SK-N-SH (cell line): ENCODE measurements around the gene SPTLC2. TPM values are rescaled to one million over a fixed set of nuclear protein-coding genes. Genes with fewer than 3 reads are reported as not detected.

Experiments
- CTCF ChIA-PET: fragments of 300-600, 350-600 bp; formaldehyde crosslinking; extraction: SDS; loops from one replicate; lab custom pipeline; 2021; lab: Yijun Ruan, JAX
- POLR2A ChIA-PET: fragments of 350-600 bp; sonication (Branson Sonifier 250); formaldehyde crosslinking; extraction: SDS; loops from one replicate; lab custom pipeline; 2020; ENCODE audit warnings: antibody characterized with exemption, inconsistent platforms; lab: Yijun Ruan, JAX
- DNase-seq: peaks from one replicate; pipeline ENCODE4 v3.0.0; 2012
- H2AFZ ChIP-seq: fragments of 200-600 bp; sonication (generic); 2 replicates; pipeline ENCODE4 v1.8.1; 2016; ENCODE audit warnings: antibody characterized with exemption, mild to moderate bottlenecking, low read depth
- H3F3A ChIP-seq: fragments of 200-600 bp; sonication (generic); replicated peaks from 2 replicates; pipeline ENCODE3; 2016; ENCODE audit warnings: antibody characterized with exemption, mild to moderate bottlenecking; ENCODE audit not compliant: insufficient read depth
- H3K27ac ChIP-seq, 2 experiments: fragments of 200-500 bp in 1 of 2; fragments of 200-600 bp in 1 of 2; sonication (Bioruptor generic) in 1 of 2; sonication (generic), shearing (Covaris generic) in 1 of 2; 2 replicates each; pipeline versions ENCODE4 v1.5.1 to v1.6.1; 2014 to 2016; ENCODE audit warnings: low read depth in 2 of 2, inconsistent platforms in 1 of 2, low read length in 1 of 2, mild to moderate bottlenecking in 1 of 2, mixed read lengths in 1 of 2
- H3K27me3 ChIP-seq: fragments of 200-600 bp; sonication (generic), shearing (Covaris generic); 2 replicates; pipeline ENCODE4 v1.6.1; 2016; ENCODE audit warnings: mixed run types; ENCODE audit not compliant: insufficient read depth
- H3K36me3 ChIP-seq, 2 experiments: fragments of 200-500 bp in 1 of 2; fragments of 200-600 bp in 1 of 2; sonication (Bioruptor generic) in 1 of 2; sonication (generic) in 1 of 2; replicated peaks in 1 of 2; 2 replicates each; pipeline versions ENCODE3 to v1.5.1; 2014 to 2016; ENCODE audit warnings: low read length in 1 of 2, mild to moderate bottlenecking in 1 of 2; ENCODE audit not compliant: insufficient read depth in 2 of 2, control insufficient read depth in 1 of 2
- H3K4me1 ChIP-seq, 2 experiments: fragments of 200-500 bp in 1 of 2; fragments of 200-600 bp in 1 of 2; sonication (Bioruptor generic) in 1 of 2; sonication (generic), shearing (Covaris generic) in 1 of 2; 2 replicates each; pipeline versions ENCODE4 v1.5.1 to v1.6.1; 2014 to 2016; ENCODE audit warnings: low read depth in 1 of 2, low read length in 1 of 2, mixed run types in 1 of 2; ENCODE audit not compliant: insufficient read depth in 2 of 2, control insufficient read depth in 1 of 2
- H3K4me2 ChIP-seq: fragments of 200-600 bp; sonication (generic), shearing (Covaris generic); 2 replicates; pipeline ENCODE4 v1.6.1; 2017; ENCODE audit warnings: mixed run types
- H3K4me3 ChIP-seq, 2 experiments: fragments of 200-500 bp in 1 of 2; fragments of 200-600 bp in 1 of 2; sonication (Bioruptor generic) in 1 of 2; sonication (generic), shearing (Covaris generic) in 1 of 2; 2 replicates each; pipeline versions ENCODE4 v1.5.1 to v1.8.1; 2014 to 2016; ENCODE audit warnings: low read depth in 2 of 2, inconsistent platforms in 1 of 2, low read length in 1 of 2, mild to moderate bottlenecking in 1 of 2, mixed read lengths in 1 of 2, moderate library complexity in 1 of 2
- H3K79me2 ChIP-seq: fragments of 200-600 bp; sonication (generic); 2 replicates; pipeline ENCODE4 v1.8.1; 2017; ENCODE audit warnings: mild to moderate bottlenecking; ENCODE audit not compliant: insufficient read depth
- H3K9ac ChIP-seq: fragments of 200-600 bp; sonication (generic); 2 replicates; pipeline ENCODE4 v1.6.1; 2017; ENCODE audit warnings: mixed run types
- H3K9me2 ChIP-seq: fragments of 200-600 bp; sonication (generic); 2 replicates; pipeline ENCODE4 v1.6.1; 2017; ENCODE audit warnings: mixed run types
- H3K9me3 ChIP-seq: fragments of 200-600 bp; sonication (generic); 2 replicates; pipeline ENCODE4 v1.6.1; 2017; ENCODE audit warnings: mixed run types, mild to moderate bottlenecking, moderate library complexity
- H4K20me1 ChIP-seq: fragments of 200-600 bp; sonication (generic); 2 replicates; pipeline ENCODE4 v1.6.1; 2017; ENCODE audit warnings: mild to moderate bottlenecking, mixed run types; ENCODE audit not compliant: insufficient read depth
- CHD2 ChIP-seq: fragments of 150-350 bp; IDR thresholded peaks from 2 replicates; pipeline ENCODE4 v1.6.1; 2018; ENCODE audit warnings: low read length; ENCODE audit not compliant: partially characterized antibody
- EZH2phosphoT487 ChIP-seq: fragments of 200-600 bp; sonication (generic); IDR thresholded peaks from 2 replicates; pipeline ENCODE4 v1.6.1; 2017; ENCODE audit warnings: low read depth, mixed run types, mild to moderate bottlenecking, antibody characterized with exemption, moderate library complexity, borderline replicate concordance
- GABPA ChIP-seq: IDR thresholded peaks from 2 replicates; pipeline ENCODE4 v1.4.0; 2012; ENCODE audit warnings: low read depth, mild to moderate bottlenecking
- GATA2 ChIP-seq: sonication (generic); formaldehyde crosslinking; IDR thresholded peaks from 2 replicates; pipeline ENCODE4 v1.5.0; 2020; ENCODE audit warnings: mild to moderate bottlenecking, missing genetic modification reagents
- JUND ChIP-seq: IDR thresholded peaks from 2 replicates; pipeline ENCODE4 v1.4.0; 2012
- MXI1 ChIP-seq: IDR thresholded peaks from 2 replicates; pipeline ENCODE4 v1.6.1; 2012; ENCODE audit warnings: mild to moderate bottlenecking, low read depth, low read length, improper control_type of control experiment
- NRF1 ChIP-seq: IDR thresholded peaks from 2 replicates; pipeline ENCODE4 v1.6.1; 2012; ENCODE audit warnings: low read depth, mild to moderate bottlenecking, low read length
- RCOR1 ChIP-seq: fragments of 150-350 bp; IDR thresholded peaks from 2 replicates; pipeline ENCODE4 v1.6.1; 2017; ENCODE audit warnings: antibody characterized with exemption, low read length
- RXRA ChIP-seq: IDR thresholded peaks from 2 replicates; pipeline ENCODE4 v1.4.0; 2012; ENCODE audit warnings: low read depth, mild to moderate bottlenecking, borderline replicate concordance
- TAF1 ChIP-seq: IDR thresholded peaks from 2 replicates; pipeline ENCODE4 v1.6.1; 2012; ENCODE audit warnings: low read depth, mild to moderate bottlenecking, low read length, moderate library complexity, borderline replicate concordance
- TCF12 ChIP-seq: IDR thresholded peaks from 2 replicates; pipeline ENCODE4 v1.4.0; 2012
- WGBS: methylation state at CpG from one replicate; pipeline ENCODE4 v1.1.6; 2017; ENCODE audit warnings: low lambda C conversion rate; 5-methylcytosine and 5-hydroxymethylcytosine counted together
- polyA plus RNA-seq, 3 experiments: library from polyadenylated mRNA; depleted of rRNA; stranded (reverse); fragments of >200 nt; gene quantifications; 2 replicates each; pipeline ENCODE4 v1.2.3, GENCODE V29; 2012
- TF ChIP-seq, protein P1 (sequence below): IDR thresholded peaks from 2 replicates; pipeline ENCODE4 v1.4.0; 2012; ENCODE audit warnings: low read depth, borderline replicate concordance
- TF ChIP-seq, protein P2 (sequence below): IDR thresholded peaks from 2 replicates; pipeline ENCODE4; 2012
- TF ChIP-seq, protein P3 (sequence below): IDR thresholded peaks from 2 replicates; pipeline ENCODE4 v1.6.1; 2012; ENCODE audit warnings: mild to moderate bottlenecking, low read depth, low read length, moderate library complexity
- TF ChIP-seq, protein P4 (sequence below): fragments of 150-350 bp; IDR thresholded peaks from 2 replicates; pipeline ENCODE4 v1.6.1; 2017; ENCODE audit warnings: antibody characterized with exemption, low read length, low read depth, borderline replicate concordance
- TF ChIP-seq, protein P5 (sequence below): IDR thresholded peaks from 2 replicates; pipeline ENCODE4 v1.4.0; 2012; ENCODE audit warnings: low read depth, borderline replicate concordance
- TF ChIP-seq, protein P6 (sequence below): IDR thresholded peaks from 2 replicates; pipeline ENCODE4 v1.4.0; 2012; ENCODE audit warnings: low read depth

Gene SPTLC2
- polyA plus RNA-seq, 1 of the 3 experiments (the other 2 are of a cell fraction), result 10.2 TPM

DNA sequence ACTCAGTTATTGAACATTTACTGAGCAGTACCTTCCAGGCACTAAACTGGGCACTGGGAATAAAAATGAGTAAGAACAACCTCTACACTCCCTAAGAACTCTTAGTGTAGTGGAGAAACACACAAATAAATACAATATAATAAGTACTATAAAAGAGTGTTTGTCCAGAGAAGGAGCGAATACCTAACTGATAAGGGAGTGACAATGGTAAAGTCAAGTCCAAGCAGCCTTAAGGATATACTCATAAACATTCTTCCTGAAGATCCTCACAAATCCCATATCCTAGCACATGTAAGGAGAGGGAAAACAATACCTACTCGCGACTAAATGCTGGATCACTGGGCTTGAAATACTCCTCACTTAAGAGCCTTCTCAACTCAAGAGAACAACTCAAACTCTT is 32.8 kb downstream of the SPTLC2 start:
- H3K27me3 ChIP-seq, result no peaks in the 10 kb centered on the region
- TF ChIP-seq NRF1 (no peak), TAF1 (no peak)
- TF ChIP-seq, protein P1, sequence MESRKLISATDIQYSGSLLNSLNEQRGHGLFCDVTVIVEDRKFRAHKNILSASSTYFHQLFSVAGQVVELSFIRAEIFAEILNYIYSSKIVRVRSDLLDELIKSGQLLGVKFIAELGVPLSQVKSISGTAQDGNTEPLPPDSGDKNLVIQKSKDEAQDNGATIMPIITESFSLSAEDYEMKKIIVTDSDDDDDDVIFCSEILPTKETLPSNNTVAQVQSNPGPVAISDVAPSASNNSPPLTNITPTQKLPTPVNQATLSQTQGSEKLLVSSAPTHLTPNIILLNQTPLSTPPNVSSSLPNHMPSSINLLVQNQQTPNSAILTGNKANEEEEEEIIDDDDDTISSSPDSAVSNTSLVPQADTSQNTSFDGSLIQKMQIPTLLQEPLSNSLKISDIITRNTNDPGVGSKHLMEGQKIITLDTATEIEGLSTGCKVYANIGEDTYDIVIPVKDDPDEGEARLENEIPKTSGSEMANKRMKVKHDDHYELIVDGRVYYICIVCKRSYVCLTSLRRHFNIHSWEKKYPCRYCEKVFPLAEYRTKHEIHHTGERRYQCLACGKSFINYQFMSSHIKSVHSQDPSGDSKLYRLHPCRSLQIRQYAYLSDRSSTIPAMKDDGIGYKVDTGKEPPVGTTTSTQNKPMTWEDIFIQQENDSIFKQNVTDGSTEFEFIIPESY, result no peak
- TF ChIP-seq, all 33 proteins: peak for 0
- H3K9me3 ChIP-seq, result no peaks in the 10 kb centered on the region
- 98% methylated on average over 3 of the region's 3 CpGs for WGBS
- H4K20me1 ChIP-seq, result peaks cover 52% of the 10 kb centered on the region; the same call in 1 of the 2 replicates
- H3K4me3 ChIP-seq, result no peak overlapping the region
- no peak overlapping the region for H3K27ac ChIP-seq
- peaks cover 27% of the 10 kb centered on the region for H3F3A ChIP-seq
- H2AFZ ChIP-seq, result no peak overlapping the region
- peaks cover 97% of the 10 kb centered on the region for H3K79me2 ChIP-seq
- peaks cover 5 to 45% of the 10 kb centered on the region in 2 experiments; a peak in 3 of 4 replicates for H3K4me1 ChIP-seq
- H3K36me3 ChIP-seq, result peaks cover 0 to 14% of the 10 kb centered on the region in 2 experiments
- POLR2A ChIA-PET, result no interaction called here
- CTCF ChIA-PET, result interaction anchor here (1.4 kb wide), 1 partner anchor 21 kb away, joined by 5 read pairs; no protein-coding TSS in a partner anchor
- H3K4me2 ChIP-seq, result no peak overlapping the region
- no peaks in the 10 kb centered on the region for H3K9me2 ChIP-seq
- no peak overlapping the region for H3K9ac ChIP-seq
- DNase-seq, result no peak

DNA sequence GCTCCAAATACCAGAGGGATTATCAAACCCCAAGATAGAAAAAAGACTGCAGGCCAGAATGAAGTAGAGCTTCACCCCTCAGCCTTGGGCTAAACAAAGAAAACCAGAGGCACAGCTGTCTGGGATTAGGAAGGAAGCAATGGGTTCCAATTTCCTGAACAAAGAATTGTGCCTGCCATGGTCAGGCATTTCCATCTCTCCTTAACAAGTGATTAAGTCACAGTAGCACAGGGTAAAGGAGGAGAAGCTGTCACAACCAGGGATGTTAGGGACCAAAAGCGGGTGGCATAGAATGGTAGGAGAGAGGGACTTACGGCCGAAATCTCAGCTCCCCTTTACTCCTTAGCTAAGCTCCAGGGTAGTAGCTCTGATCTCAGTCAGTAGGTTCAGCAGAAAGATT is 33.9 kb downstream of the SPTLC2 start:
- Histone ChIP-seq H3K4me2 (no peak overlapping the region), H3K4me1 (peaks cover 5 to 45% of the 10 kb centered on the region in 2 experiments; a peak in 3 of 4 replicates), H3K9me3 (no peaks in the 10 kb centered on the region), H3F3A (peaks cover 30% of the 10 kb centered on the region), H3K79me2 (peaks cover 97% of the 10 kb centered on the region), H4K20me1 (peaks cover 43% of the 10 kb centered on the region; the same call in 1 of the 2 replicates), H2AFZ (no peak overlapping the region), H3K27ac (peak overlapping the region in 1 of 2 experiments; percentile 84; a peak in 1 of 4 replicates), H3K27me3 (no peaks in the 10 kb centered on the region), H3K9me2 (no peaks in the 10 kb centered on the region), H3K4me3 (no peak overlapping the region), H3K36me3 (peaks cover 0 to 18% of the 10 kb centered on the region in 2 experiments), H3K9ac (no peak overlapping the region)
- WGBS, result 87% methylated on average over 3 of the region's 3 CpGs
- TF ChIP-seq JUND, result no peak
- TF ChIP-seq, protein P2, sequence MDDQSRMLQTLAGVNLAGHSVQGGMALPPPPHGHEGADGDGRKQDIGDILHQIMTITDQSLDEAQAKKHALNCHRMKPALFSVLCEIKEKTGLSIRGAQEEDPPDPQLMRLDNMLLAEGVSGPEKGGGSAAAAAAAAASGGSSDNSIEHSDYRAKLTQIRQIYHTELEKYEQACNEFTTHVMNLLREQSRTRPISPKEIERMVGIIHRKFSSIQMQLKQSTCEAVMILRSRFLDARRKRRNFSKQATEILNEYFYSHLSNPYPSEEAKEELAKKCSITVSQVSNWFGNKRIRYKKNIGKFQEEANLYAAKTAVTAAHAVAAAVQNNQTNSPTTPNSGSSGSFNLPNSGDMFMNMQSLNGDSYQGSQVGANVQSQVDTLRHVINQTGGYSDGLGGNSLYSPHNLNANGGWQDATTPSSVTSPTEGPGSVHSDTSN, result no peak
- no peak for TF ChIP-seq RXRA
- TF ChIP-seq, protein P3, sequence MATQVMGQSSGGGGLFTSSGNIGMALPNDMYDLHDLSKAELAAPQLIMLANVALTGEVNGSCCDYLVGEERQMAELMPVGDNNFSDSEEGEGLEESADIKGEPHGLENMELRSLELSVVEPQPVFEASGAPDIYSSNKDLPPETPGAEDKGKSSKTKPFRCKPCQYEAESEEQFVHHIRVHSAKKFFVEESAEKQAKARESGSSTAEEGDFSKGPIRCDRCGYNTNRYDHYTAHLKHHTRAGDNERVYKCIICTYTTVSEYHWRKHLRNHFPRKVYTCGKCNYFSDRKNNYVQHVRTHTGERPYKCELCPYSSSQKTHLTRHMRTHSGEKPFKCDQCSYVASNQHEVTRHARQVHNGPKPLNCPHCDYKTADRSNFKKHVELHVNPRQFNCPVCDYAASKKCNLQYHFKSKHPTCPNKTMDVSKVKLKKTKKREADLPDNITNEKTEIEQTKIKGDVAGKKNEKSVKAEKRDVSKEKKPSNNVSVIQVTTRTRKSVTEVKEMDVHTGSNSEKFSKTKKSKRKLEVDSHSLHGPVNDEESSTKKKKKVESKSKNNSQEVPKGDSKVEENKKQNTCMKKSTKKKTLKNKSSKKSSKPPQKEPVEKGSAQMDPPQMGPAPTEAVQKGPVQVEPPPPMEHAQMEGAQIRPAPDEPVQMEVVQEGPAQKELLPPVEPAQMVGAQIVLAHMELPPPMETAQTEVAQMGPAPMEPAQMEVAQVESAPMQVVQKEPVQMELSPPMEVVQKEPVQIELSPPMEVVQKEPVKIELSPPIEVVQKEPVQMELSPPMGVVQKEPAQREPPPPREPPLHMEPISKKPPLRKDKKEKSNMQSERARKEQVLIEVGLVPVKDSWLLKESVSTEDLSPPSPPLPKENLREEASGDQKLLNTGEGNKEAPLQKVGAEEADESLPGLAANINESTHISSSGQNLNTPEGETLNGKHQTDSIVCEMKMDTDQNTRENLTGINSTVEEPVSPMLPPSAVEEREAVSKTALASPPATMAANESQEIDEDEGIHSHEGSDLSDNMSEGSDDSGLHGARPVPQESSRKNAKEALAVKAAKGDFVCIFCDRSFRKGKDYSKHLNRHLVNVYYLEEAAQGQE, result no peak
- TF ChIP-seq, protein P4, sequence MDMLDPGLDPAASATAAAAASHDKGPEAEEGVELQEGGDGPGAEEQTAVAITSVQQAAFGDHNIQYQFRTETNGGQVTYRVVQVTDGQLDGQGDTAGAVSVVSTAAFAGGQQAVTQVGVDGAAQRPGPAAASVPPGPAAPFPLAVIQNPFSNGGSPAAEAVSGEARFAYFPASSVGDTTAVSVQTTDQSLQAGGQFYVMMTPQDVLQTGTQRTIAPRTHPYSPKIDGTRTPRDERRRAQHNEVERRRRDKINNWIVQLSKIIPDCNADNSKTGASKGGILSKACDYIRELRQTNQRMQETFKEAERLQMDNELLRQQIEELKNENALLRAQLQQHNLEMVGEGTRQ, result no peak
- no peak for TF ChIP-seq GATA2 (CRISPR knock-in tag)
- TF ChIP-seq TCF12, result no peak
- TF ChIP-seq EZH2phosphoT487, result no peak
- TF ChIP-seq CHD2, result no peak
- TF ChIP-seq RCOR1, result no peak
- TF ChIP-seq GABPA, result no peak
- no peak for TF ChIP-seq MXI1
- TF ChIP-seq, protein P5, sequence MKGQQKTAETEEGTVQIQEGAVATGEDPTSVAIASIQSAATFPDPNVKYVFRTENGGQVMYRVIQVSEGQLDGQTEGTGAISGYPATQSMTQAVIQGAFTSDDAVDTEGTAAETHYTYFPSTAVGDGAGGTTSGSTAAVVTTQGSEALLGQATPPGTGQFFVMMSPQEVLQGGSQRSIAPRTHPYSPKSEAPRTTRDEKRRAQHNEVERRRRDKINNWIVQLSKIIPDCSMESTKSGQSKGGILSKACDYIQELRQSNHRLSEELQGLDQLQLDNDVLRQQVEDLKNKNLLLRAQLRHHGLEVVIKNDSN, result no peak
- TF ChIP-seq, protein P6, sequence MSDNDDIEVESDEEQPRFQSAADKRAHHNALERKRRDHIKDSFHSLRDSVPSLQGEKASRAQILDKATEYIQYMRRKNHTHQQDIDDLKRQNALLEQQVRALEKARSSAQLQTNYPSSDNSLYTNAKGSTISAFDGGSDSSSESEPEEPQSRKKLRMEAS, result no peak
- ChIA-PET CTCF (interaction anchor here (1.4 to 1.8 kb wide), 2 partner anchors 21 to 22 kb away, joined by 5 read pairs; no protein-coding TSS in a partner anchor), POLR2A (interaction anchor here (0.6 kb wide), 1 partner anchor 243 kb away, joined by 3 read pairs; no protein-coding TSS in a partner anchor)
- DNase-seq, result no peak
